Stimulated activated CD8-positive, alpha-beta memory T cell treated with anti-CD3 and anti-CD28 coated beads, Interleukin-15, amount 100 ng/mL, for 4 hours (primary cell): ENCODE measurements around the gene BMP10.

Experiments used
- DNase-seq, 2 donors: peaks; one replicate each; pipeline ENCODE4 v3.0.0-alpha.2; 2020; ENCODE audit warnings: low read depth in 2 of 2

Gene BMP10

DNA sequence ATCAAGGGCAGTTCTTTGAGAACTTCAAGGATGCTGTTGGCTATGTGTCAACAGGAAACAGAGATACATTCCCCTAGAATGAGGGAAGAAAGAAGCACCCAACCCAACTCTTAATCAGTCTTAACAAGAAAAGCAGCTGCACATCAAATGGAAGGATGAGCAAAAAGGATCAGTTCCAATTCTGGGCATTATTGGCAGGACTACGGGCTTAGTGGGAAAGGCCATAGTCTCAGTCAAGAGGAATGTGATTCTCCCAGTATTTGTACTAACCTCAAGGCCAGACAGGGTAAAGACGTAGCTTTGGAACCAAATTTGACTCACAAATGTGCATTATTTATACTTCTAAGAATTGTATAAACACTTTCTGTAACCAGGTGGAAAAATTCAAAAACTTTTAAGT, 18.2 kb downstream of the BMP10 start:
- DNase-seq: no peak

DNA sequence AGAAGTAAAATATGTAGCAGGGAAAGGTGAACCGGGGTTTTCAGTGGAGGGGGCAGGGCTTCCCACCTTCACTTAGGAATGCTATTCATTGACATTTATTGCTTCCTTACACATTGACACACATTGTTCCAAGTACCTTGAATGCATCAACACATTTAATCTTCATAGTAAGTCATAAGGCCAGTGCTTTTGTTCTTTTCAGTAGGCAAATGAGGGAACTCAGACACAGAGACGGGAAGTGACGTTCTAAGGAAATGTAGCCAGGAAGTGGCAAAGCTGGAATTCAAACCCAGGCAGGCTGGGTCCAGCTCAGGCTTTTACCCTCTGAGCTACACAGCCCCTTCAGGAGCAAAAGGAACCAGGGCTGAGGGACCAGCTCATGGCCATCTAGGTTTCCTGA, 20.7 kb downstream of the BMP10 start:
- DNase-seq: no peak

DNA sequence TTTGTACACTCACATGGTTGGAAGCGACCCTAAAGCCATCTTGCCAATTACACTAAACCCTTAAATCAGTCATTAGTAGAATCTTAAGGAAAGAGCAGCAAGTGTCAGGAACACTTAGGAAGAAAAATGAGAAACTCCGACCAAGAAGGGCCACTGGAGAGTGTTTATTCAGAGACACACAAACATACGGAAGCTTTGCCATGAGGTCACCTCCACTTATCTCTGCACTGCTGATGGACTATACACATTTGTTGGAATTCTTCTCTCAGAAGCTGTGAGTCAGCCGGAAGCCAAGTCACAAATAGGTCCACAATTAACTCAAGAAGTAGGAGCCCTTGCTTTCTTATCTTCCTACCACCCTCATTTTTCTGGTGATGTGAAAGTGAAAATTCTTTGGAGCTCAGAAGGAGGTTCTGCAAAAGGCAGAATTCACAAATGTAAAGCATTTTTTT, 21.6 kb downstream of the BMP10 start:
- no peak for DNase-seq

DNA sequence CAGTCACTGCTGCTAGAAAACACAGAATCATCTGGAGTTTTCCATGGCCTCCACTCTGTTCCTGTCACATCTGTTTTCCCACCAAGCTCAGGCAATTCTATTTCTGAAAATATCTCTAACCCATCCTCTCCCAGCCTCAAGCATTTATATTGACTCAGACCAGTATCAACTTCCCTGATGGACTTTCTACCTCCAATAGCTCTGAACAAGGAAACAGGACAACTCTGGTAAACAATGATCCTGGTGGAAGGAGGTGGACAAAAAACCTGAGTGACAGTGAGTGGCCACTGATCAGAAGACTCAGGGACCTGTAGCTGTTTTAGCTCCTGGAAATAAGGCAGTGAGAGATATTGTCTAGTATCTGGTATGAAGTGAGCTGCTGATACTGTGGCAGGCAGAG, 23.4 kb downstream of the BMP10 start:
- no peak for DNase-seq

DNA sequence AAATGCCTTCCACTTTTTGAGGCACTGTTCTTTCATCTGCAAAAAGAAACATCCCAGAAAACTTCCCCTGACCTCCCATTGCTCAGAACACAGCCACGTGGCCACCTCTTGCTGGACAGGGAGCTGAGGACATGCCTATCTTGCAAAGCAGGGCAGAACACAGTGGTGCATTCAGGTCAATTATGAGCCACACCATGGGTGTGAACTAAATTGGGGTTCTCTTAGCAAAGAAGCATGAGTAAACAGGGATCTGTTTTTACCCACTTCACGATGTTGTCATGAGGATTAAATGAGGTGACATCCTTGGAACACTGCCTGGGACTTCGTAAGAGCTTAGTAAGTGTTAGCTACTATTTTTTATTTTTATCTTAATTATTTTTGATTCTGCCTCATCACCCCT, 25.1 kb downstream of the BMP10 start:
- no peak for DNase-seq

DNA sequence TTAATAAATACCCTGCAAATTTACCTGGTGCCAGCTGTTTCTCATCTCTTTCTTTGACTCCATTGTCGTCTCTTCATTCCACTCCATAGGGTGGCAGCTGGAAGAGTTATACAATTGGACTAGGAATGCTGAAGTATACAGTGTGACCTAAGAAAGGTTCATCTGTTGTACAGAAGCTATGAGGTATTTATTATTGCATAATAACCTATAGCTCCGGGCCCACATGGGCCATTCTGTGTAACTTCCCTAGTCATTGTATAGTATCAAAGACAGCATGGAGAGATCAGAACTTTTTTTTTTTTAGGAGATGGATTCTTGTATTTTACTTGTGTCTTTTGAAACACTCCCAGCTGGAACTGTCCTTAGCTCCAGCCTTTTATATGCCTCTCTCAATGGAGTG, 26.2 kb downstream of the BMP10 start:
- no peak for DNase-seq

DNA sequence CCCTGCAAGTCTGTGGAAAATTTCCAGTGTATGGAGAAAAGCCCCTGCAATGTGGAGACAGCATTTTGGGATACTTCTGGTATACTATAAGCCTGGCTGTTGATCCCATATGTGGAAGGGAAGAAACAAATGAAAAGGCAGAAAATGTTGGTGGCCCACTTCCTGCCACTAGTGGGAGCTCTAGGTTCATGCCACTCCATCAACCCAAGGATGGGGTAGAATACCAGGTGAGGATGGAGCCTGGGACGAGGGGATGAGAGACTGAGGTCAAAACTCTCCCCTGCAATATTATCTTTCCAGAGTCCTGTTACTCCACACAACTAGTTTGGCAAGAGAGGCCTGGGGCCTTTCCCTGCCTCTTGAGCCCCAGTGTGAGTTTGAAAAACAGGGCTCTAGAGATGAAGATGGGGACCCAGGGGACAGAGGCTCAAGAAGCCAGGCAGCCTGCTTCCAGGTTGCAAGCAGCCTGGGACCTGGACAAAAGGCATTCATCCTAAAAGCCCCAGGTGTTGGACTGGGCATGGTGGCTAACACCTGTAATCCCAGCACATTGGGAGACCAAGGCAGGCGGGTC, 31.9 kb downstream of the BMP10 start:
- DNase-seq: no peak

DNA sequence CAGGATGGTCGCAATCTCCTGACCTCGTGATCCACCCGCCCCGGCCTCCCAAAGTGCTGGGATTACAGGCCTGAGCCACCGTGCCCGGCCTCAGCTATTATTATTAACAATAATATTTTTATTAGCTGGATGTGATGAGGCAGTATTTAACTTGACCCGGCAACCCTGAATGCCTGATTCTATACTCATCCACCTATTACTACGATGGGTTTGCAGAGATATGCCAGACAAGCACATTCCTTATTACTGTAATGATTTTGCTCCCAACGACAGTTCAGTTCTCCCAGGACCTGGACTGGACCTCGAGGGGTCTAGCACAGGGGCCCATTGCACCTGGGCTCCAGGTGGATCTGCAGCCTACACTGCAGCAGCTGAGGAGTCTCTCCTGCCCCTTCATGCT, 32.6 kb downstream of the BMP10 start:
- no peak for DNase-seq

DNA sequence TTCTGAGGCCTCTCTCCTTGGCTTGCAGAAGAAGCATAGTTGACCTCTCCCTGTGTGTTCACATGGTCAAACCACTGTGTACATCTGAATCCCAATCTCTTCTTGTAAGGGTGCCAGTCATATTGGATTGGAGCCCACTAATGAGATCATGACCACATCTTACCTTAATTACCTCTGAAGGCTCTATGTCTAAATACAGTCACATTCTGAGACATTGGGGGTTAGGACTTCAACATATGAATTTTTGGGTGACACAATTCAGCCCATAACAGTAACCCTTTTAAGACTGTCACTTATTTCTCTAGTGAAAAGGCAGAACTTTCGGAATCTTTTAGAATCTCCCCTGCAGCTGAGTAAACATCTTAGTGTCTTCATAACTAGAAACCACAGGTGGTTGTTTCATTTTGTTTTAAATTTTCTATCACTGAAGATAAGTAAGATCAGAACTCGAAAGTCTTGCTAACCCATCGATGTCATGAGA, 33.3 kb downstream of the BMP10 start:
- DNase-seq: no peak

DNA sequence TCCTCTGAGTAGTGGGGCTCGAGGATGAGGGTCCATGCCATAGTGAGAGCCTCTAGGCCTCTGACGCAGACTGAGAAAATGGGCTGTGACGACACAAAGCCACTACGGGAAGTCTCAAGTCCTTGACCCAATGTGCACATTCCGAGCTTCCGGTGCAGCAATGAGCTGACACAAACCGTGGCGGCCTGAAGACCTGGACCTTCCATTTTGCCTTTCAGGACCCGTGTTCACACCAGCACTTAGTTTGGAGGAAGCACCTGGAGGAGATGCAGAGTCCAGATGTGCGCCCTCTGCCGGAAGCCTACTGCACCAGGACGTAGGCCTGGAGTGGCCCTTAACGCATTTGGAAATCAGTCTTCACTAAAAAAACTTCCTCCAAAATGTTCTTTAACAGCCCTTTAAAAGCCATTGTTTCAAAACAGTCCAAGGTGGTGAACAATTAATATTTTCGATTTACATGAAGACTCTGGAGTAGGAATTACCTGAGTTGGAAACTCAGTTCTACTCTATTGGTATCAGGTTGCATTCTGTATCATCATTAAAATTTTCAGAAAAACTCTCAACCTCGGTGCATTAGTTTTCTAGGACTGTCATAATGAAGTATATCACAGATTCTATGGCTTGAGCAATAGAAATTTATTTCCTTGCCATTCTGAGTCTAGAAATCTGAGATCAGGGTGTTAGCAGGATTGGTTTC, 33.9 kb downstream of the BMP10 start:
- peak; percentile 35 to 41 for DNase-seq

DNA sequence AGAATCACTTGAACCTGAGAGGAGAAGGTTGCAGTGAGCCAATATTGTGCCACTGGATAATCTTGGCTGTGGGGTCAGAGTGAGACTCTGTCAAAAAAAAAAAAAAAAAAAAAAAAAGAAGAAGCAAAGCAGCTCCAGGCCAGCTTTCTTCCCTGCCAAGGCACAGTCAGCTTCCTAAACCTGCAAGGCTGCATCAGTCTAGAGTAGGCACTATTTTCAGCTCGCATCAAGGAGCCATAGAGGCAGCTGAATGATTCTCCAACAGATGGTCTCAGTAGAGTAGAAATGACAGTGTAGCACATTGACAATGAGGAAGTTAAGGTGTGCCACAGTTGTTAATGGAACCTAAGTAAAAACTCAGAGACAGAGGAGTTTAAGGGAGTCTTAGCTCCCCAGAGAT, 35.6 kb downstream of the BMP10 start:
- no peak for DNase-seq

DNA sequence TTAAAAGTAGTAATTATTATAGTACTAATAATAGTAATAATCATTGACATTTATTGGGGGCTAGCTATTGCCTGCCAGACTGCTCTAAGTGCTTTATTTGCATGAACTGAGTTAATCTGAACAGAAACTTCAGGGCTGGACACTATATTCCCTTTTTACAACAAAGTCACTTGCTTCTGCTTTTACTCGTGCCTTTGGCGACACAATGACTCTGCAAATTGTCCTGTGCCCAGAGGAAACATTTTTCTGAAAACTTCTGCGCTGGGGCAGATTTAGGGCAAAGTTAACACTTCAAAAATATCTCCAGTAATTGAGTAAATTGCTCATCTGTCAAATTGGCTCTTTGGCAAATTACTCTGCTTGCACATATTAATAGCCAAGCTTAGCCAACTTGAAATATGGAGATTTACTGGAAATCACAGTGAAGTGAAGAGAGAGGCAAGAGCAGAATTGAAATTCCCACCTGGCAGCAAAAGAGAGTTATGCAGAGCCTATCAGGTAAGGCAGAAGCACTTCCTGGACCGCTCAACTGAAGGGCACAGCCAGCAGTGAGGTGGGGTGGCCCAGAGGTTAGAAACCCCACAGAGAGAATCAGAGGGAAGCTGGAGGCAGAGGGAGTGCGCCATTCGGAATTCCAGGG, 36.3 kb downstream of the BMP10 start:
- no peak for DNase-seq

DNA sequence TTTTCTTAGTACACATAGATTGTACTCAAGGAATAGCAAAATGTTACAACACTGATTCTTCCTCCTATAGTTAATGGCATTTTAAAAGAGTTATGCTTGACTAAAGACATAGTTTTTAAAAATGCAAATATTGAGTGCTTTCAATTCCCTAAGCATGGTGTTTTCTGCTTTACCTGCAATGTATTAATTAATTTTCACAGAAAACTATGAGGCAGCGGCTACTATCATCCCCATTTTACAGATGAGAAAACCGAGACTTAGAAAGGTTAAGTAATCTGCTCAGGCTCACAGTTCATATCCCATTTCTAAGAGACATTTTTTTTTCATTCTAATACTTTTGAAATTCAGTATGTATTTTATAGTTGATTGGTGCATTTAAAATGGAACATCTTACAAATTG, 38.0 kb downstream of the BMP10 start:
- DNase-seq: no peak

DNA sequence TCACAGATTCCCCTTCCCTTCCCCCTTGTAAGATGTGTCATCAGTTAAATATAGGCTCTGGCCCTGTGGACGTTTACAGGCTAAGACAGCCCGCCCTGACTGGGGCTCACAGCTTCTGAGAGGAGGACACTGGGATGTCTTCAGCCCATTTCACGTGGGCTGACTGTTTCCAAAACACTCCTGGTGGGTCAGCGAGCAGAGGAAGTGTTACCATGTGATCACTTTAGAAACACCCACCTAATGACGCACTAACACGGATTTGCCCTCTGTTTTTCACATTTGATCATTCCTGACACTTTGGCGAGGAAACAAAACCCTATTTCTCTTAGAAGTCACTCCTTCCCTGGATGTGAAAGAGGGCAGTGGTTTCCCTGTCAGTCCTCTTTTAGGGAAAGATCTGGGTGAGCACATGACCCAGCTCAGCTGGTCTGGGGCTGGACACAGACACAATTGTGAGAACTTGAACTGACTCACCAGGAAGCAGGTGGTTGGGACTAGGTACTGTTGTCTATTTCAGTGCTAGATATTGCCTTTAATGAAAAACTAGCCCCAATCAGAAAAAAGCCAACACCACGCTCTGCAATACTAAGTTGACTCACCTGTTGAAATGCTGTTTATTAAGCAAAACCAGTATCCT, 38.8 kb downstream of the BMP10 start:
- DNase-seq: peak; percentile 40 to 47

DNA sequence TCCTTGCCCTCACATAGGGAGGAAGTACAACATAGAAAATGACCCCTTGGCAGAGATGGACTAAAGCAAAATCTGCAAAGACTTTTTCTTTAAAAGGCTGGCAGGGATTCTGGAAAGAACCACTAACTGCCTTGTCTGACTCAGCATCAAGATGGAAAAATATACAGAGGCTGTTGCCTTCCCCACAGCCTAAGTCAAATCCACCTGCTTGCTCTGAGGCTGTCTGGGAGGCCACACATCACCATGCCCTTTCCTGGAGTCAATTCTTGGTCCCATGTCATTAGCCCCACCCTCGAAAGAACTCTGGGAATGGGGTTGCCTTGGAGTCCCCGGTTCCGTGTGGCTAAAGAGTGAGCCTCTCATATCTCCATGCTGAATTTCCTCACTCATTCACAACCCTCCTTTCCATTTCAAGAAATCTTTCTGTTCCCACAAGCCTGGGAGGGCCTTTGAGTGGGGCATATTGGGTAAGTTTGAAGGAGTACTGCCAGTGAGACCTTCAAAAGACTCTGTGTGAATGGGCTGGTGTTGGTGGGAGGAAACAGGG, 39.4 kb downstream of the BMP10 start:
- no peak for DNase-seq

DNA sequence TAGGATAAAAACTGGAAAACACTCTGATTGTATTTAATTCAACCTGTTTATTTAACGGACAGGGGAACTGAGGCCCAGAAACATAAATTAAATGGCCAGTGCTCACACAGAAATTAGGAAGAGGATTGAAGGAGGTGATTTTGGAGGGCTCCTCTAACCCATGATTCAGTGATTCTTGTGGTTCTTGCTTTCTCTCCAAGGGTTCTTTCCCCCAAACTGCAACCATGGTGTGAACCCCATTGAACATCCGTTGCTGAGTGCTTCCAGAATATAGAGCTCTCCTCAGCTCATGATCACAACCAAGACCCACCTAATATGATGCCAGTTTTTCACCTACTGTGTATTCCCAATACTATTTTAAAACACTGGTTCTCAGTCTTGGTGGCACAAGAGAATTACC, 41.4 kb downstream of the BMP10 start:
- no peak for DNase-seq

DNA sequence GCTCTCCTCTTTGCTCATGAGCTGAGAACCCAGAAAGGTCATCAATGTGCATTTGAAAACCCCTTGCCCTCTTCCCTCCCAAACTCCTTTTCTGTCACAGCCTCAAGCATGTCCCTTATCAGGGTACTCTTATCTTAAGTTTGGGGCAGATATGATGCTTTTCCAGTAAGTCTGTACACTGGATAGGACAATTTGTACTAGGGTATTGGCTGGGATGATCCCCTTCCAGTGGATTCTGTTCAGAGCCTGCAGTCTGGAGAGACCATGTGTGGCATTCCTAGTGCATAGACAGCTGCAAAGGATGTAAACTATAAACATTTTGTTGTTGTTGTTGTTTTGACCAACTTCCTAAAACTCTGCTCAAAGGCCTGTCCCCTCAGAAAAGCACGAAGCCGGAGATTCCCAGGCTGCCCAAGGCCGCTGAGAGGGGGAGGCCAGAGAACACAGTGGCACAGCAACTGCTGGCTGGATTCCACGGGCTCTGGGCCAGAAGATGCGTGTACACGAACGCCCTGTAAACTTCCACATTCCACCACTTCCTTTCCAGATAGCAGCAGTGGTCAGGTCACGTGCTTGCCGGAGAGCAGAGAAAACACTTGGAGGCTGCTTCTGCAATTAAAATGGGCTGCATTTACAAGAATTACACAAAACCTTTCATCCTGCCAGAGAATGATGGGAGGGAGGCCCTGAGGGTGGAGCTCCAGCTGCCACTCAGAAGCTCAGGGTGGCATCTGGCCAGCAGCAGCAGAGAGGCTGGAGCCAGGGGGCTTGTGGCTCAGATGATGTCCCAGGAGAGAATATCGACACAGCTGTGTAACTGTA, 42.1 kb downstream of the BMP10 start:
- peak in 1 of 2 donors; percentile 39 for DNase-seq

DNA sequence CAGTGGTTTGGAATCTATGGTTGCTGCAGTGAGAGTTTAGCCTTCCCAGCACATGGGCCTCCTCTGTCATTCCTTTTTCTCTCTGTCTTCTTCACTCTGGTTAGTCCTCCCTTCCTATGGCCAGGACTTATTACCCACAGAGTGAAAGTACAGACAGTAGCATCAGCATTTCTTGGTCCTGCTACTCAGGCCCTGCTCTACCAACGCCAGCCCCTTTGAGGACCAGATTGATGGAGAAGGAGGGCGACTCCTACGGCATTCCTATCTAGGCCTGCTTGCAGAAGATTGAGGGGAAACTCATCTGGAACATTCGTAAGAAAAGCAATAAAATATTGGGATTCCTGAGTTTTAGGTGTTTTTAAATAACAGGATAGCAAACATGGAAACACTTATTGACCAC, 43.5 kb downstream of the BMP10 start:
- no peak for DNase-seq

DNA sequence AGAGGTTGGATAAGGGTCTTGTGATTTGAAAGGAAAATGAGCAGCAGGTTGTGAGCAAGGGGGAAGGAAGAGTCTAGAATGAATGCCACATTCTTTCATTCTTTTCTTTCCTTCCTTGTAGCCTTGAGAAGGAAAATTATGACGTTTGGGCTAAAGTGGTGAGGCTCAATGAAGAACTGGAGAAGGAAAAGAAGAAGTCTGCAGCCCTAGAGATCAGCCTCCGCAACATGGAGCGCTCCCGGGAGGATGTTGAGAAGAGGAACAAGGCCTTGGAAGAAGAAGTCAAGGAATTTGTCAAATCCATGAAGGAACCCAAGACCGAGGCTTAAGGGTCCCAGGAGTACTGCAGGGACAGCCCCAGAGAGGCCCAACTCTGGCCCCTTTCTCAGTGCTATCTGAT, 45.3 kb downstream of the BMP10 start:
- DNase-seq: no peak

DNA sequence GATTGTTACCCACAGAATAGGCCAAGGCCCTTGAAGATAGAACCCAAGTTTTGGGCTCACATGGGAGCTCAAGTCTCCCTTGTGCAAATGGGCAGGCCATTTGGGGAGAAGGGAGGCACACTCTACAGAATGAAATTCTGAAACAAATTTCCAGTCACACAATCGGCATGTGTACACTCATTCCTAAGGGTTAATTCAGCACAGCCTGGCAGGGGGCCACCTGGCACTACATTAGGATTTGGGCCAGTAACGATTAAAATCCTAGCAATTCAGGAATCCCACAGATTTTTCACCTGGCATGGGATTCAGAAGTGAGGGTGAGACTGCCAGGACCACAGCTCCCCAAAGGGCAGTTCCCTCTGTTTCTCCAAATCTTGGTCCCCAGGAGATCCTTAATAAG, 46.4 kb downstream of the BMP10 start:
- DNase-seq: no peak

DNA sequence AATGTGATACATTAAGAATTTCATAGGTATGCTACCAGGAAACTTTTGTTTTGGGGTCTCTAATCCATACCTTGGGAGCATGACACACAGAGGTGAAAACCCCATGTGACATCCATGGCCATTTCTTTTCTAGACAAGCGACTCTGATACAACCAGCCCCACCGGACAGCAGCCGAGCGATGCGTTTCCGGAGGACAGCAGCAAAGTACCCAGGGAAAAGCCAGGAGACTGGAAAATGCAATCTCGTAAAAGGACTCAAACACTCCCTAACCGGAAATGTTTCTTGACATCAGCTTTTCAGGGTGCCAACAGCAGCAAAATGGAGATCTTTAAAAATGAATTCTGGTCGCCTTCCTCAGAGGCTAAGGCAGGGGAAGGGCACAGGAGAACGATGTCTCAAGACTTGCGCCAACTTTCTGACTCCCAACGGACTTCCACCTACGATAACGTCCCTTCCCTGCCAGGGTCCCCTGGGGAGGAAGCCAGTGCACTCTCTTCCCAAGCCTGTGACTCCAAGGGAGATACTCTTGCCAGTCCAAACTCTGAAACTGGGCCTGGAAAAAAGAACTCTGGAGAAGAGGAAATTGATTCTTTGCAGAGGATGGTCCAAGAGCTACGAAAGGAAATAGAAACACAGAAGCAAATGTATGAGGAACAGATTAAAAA, 48.9 kb downstream of the BMP10 start:
- no peak for DNase-seq
